Stimulated activated effector memory CD8-positive, alpha-beta T cell treated with anti-CD3 and anti-CD28 coated beads, Interleukin-12 subunit alpha, Interleukin-12 subunit beta, amount 100 ng/mL, for 72 hours (primary cell): ENCODE measurements around the gene ZNF485.

Source experiments
- ATAC-seq: fragments of 150-1000 bp; cut with Tn5 transposase; 2 replicates; pipeline ENCODE4 v1.10.0; 2021
- DNase-seq, 2 donors: peaks; one replicate each; pipeline ENCODE4 v3.0.0; 2021 to 2022; ENCODE audit warnings: low spot score in 2 of 2
- H3K27ac Mint-ChIP-seq: one replicate; pipeline ENCODE4 v1.8.0; 2022; ENCODE audit warnings: mild to moderate bottlenecking, mixed read lengths
- H3K36me3 Mint-ChIP-seq: one replicate; pipeline ENCODE4 v1.8.0; 2022; ENCODE audit warnings: mild to moderate bottlenecking, mixed read lengths
- H3K4me1 Mint-ChIP-seq: one replicate; pipeline ENCODE4 v1.8.0; 2022; ENCODE audit warnings: mixed read lengths
- H3K4me3 Mint-ChIP-seq: one replicate; pipeline ENCODE4 v1.8.0; 2022; ENCODE audit warnings: mild to moderate bottlenecking, mixed read lengths
- H3K9me3 Mint-ChIP-seq: one replicate; pipeline ENCODE4 v1.8.0; 2022; ENCODE audit warnings: mixed read lengths

The ZNF485 gene

GRCh38 chr10:43640603-43641002 is 34.4 kb downstream of the ZNF485 start:
- ATAC-seq (no peak), DNase-seq (no peak)
- H3K9me3 Mint-ChIP-seq: peaks cover 30% of the 10 kb centered on the region
- no peak overlapping the region for H3K27ac Mint-ChIP-seq
- no peak overlapping the region for H3K4me3 Mint-ChIP-seq
- peaks cover 28% of the 10 kb centered on the region for H3K36me3 Mint-ChIP-seq
- no peaks in the 10 kb centered on the region for H3K4me1 Mint-ChIP-seq

GRCh38 chr10:43644252-43644651 is 38.0 kb downstream of the ZNF485 start:
- Mint-ChIP-seq H3K36me3 (peaks cover 35% of the 10 kb centered on the region), H3K27ac (no peak overlapping the region), H3K9me3 (peaks cover 23% of the 10 kb centered on the region), H3K4me1 (peaks cover 6% of the 10 kb centered on the region), H3K4me3 (no peak overlapping the region)
- ATAC-seq: no peak
- no peak for DNase-seq

GRCh38 chr10:43645866-43646265 is 39.6 kb downstream of the ZNF485 start:
- DNase-seq (no peak), ATAC-seq (no peak)
- peaks cover 35% of the 10 kb centered on the region for H3K36me3 Mint-ChIP-seq
- no peak overlapping the region for H3K27ac Mint-ChIP-seq
- peaks cover 7% of the 10 kb centered on the region for H3K4me1 Mint-ChIP-seq
- H3K9me3 Mint-ChIP-seq: peaks cover 22% of the 10 kb centered on the region
- H3K4me3 Mint-ChIP-seq: no peak overlapping the region

- Mint-ChIP-seq H3K27ac (peak overlapping the region; percentile 94), H3K36me3 (peaks cover 35% of the 10 kb centered on the region), H3K4me3 (peak overlapping the region; percentile 87), H3K9me3 (peaks cover 22% of the 10 kb centered on the region), H3K4me1 (peaks cover 7% of the 10 kb centered on the region)
- no peak for ATAC-seq
- no peak for DNase-seq
These were observed 41.3 kb downstream of the ZNF485 start for GRCh38 chr10:43647576-43647975.

GRCh38 chr10:43648095-43648397 is 41.8 kb downstream of the ZNF485 start:
- Mint-ChIP-seq H3K4me3 (peak overlapping the region; percentile 87), H3K9me3 (peaks cover 22% of the 10 kb centered on the region), H3K27ac (peak overlapping the region; percentile 94), H3K36me3 (peaks cover 30% of the 10 kb centered on the region), H3K4me1 (peaks cover 7% of the 10 kb centered on the region)
- no peak for DNase-seq
- no peak for ATAC-seq

GRCh38 chr10:43648398-43649184 is 42.4 kb downstream of the ZNF485 start, which contains the start of gene ZNF32:
Gene ZNF32, minus strand, starts transcription at chr10:43648881. Its CDS starts 2,748 bp downstream, at chr10:43646133.
- peak; percentile 70 to 86 for DNase-seq

GRCh38 chr10:43649185-43649523 is 42.9 kb downstream of the ZNF485 start:
- ATAC-seq (no peak), DNase-seq (no peak)
- Mint-ChIP-seq H3K36me3 (peaks cover 19% of the 10 kb centered on the region), H3K9me3 (peaks cover 19% of the 10 kb centered on the region), H3K27ac (peak overlapping the region; percentile 94), H3K4me3 (peak overlapping the region; percentile 87), H3K4me1 (peaks cover 7% of the 10 kb centered on the region)

More at GRCh38 chr10:43648398-43649184, 42.4 kb downstream of the ZNF485 start, which contains the start of gene ZNF32:
- peaks cover 7% of the 10 kb centered on the region for H3K4me1 Mint-ChIP-seq
- H3K27ac Mint-ChIP-seq: peak within 1 kb of the TSS; percentile 94
- peaks cover 19% of the 10 kb centered on the region for H3K9me3 Mint-ChIP-seq
- peak within 1 kb of the TSS; percentile 87 for H3K4me3 Mint-ChIP-seq
- ATAC-seq: peak; percentile 98
- peaks cover 25% of the 10 kb centered on the region for H3K36me3 Mint-ChIP-seq

GRCh38 chr10:43653746-43654145 is 47.5 kb downstream of the ZNF485 start:
- Mint-ChIP-seq H3K4me3 (no peak overlapping the region), H3K27ac (no peak overlapping the region), H3K9me3 (no peaks in the 10 kb centered on the region), H3K4me1 (peaks cover 6% of the 10 kb centered on the region), H3K36me3 (no peaks in the 10 kb centered on the region)
- no peak for ATAC-seq
- no peak for DNase-seq

GRCh38 chr10:43655311-43655710 is 49.1 kb downstream of the ZNF485 start:
- no peak overlapping the region for H3K27ac Mint-ChIP-seq

GRCh38 chr10:43658227-43658626 is 52.0 kb downstream of the ZNF485 start:
- ATAC-seq (no peak), DNase-seq (no peak)
- no peaks in the 10 kb centered on the region for H3K4me1 Mint-ChIP-seq
- H3K4me3 Mint-ChIP-seq: no peak overlapping the region
- no peak overlapping the region for H3K27ac Mint-ChIP-seq
- peaks cover 3% of the 10 kb centered on the region for H3K9me3 Mint-ChIP-seq
- no peaks in the 10 kb centered on the region for H3K36me3 Mint-ChIP-seq

More at GRCh38 chr10:43655311-43655710, 49.1 kb downstream of the ZNF485 start:
- no peak for DNase-seq
- H3K36me3 Mint-ChIP-seq: no peaks in the 10 kb centered on the region
- no peaks in the 10 kb centered on the region for H3K4me1 Mint-ChIP-seq
- H3K9me3 Mint-ChIP-seq: no peaks in the 10 kb centered on the region
- no peak overlapping the region for H3K4me3 Mint-ChIP-seq
- no peak for ATAC-seq

GRCh38 chr10:43665054-43665453 is 58.8 kb downstream of the ZNF485 start:
- Mint-ChIP-seq H3K36me3 (no peaks in the 10 kb centered on the region), H3K9me3 (peaks cover 3% of the 10 kb centered on the region), H3K4me3 (no peak overlapping the region), H3K27ac (no peak overlapping the region), H3K4me1 (no peaks in the 10 kb centered on the region)
- DNase-seq: no peak
- ATAC-seq: no peak

- no peak for ATAC-seq
- peak overlapping the region; percentile 48 for H3K27ac Mint-ChIP-seq
These were observed 60.3 kb downstream of the ZNF485 start for GRCh38 chr10:43666552-43666951.

GRCh38 chr10:43667317-43667731 is 61.1 kb downstream of the ZNF485 start:
- no peak for ATAC-seq
- H3K9me3 Mint-ChIP-seq: peaks cover 3% of the 10 kb centered on the region
- no peaks in the 10 kb centered on the region for H3K36me3 Mint-ChIP-seq
- H3K27ac Mint-ChIP-seq: no peak overlapping the region
- DNase-seq: no peak
- H3K4me3 Mint-ChIP-seq: no peak overlapping the region
- no peaks in the 10 kb centered on the region for H3K4me1 Mint-ChIP-seq

More at GRCh38 chr10:43666552-43666951, 60.3 kb downstream of the ZNF485 start:
- no peak for DNase-seq
- Mint-ChIP-seq H3K4me3 (no peak overlapping the region), H3K4me1 (no peaks in the 10 kb centered on the region), H3K36me3 (no peaks in the 10 kb centered on the region), H3K9me3 (peaks cover 3% of the 10 kb centered on the region)
